Colon (tissue), 2 donors: ENCODE measurements around the gene NHS.
"Not testable (repeated sequence)": the region's sequence is repeated elsewhere in the genome, so short reads cannot be mapped to it uniquely, and the experiment has no call there.

Experiments
- FAIRE-seq: peaks from 2 replicates; lab custom pipeline; 2012; peaks lifted over from hg19 to GRCh38; lab: Jason Lieb, UNC
- donor health status: control.
- donor health status: control.

The NHS gene

DNA sequence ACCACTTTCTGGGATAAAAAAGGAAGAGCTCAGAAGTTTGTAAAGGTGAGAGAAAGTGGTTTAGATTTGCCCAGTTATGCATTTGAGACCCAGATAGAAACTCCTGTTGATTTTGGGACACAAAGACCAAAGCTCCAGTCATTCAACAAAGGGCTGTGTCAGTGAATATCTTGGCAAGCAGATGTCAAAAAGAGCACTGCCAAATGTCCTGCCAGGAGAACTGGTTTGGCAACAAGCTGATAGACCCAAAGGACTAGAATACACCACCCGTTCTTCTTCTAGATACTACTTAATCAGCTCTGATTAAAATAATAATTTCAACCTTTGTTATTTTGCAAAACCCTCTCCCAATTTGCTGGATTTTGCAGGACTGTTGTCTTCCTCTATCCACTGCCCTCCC, 121.4 kb downstream of the NHS start:
- no peak for FAIRE-seq

DNA sequence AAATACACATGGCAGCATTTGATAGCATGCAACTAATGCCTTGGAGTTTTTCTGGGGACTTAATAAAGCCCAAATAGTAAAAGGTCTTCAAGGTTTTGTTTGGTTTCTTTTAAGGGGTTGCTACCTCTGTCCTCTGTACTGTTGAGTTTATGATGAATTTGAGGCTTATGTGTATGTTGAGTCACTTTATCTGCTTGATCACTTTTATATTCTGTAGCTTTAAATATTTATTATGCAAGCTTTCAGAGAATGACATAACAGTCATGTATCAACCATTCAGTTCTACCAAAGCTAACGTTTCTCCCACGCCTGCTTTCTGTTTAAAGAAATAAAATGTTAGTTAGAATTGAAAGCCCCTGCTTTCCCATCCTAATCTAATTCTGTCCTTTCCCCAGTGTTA, 122.2 kb downstream of the NHS start:
- no peak for FAIRE-seq

DNA sequence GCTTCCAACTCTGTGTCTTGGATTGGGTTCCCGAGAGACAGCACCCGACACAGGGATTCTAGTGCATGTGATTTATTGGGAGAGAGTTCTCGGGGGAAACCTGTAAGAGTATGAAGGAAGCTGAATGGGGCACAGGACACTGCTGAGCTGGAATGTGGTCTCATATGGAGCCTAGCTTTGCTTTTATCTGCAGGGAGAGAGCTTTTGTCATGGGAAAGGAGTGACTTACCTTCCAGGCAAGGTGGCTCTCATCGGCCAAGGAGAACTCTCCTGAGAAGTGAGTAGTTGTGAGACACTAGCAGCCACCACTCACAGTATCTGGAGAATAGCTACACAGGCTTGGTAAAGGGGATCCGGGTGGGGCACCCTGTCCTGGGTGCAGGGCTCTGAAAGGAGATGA, 124.5 kb downstream of the NHS start:
- FAIRE-seq = no peak

DNA sequence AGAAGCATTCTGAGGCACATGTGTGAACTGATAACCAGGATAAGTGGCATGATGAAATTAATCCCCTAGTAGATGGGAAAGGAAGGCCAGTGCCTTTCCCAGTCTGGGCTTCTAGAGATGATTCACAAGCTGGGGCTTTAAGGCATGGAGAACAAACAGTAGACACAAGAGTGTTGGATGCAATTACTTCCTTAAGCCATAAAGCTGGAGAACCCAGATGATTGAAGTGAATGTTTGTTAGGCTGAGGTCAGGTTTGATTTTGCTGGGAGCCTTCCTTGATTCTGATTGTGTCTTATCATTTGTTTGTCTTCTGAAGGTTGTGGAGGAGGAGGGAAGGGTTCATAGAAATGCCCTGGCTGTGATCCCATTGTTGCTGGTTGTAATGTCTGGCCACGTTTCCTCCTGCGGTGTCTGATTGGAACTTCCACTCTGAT, 125.2 kb downstream of the NHS start:
- FAIRE-seq = peak; percentile 83

DNA sequence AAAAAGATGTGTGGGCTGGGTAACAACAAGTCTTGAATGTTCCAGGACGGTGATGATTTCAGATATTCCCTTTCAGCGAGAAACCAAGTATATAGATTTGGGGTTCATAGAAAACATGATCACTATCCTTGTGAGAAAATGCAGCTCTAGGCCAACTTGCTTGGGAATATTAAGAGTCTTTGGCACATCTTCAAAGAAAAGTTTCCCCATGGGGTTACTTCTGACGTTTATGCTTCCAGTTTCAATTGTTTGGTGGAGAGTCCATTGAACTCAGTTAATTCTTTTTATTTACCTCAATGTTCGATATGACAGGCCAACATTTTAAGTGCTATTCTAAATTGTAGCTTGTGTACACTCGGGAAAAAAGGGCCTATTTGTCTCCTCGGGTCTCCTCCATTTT, 126.7 kb downstream of the NHS start:
- no peak for FAIRE-seq

DNA sequence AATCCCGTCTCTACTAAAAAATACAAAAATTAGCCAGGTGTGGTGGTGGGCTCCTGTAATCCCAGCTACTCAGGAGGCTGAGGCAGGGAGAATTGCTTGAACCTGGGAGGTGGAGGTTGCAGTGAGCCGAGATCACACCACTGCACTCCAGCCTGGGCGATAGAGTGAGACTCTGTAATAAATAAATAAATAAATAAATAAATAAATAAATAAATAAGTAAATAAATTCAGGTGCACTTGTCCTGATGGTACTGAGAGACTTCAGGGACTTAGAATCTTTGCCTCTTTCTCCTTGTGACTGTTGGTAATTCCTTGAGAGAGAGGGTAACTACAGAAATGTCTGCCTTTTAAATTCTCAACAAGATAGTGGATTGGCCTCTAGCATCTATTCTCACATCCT, 131.4 kb downstream of the NHS start:
- FAIRE-seq = not testable (repeated sequence)

DNA sequence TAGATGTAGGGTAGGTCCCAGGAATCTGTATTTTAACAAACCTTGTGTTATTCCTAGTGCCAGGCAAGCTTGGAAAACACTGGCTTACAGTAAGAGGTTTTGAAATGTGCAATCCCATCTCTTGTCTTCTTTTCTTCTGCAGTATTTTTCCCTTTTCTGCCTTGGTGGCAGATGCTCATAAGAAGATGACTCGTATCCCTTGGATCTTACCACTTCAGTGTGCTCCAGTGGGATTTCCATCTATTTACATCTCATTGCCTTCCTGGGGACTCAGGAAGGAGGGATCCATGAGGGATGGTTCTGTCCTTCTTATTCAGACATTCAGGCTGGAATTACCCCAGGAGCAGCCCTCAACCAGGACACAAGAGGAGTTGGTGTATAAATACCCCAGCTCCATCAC, 136.6 kb downstream of the NHS start:
- FAIRE-seq = no peak

DNA sequence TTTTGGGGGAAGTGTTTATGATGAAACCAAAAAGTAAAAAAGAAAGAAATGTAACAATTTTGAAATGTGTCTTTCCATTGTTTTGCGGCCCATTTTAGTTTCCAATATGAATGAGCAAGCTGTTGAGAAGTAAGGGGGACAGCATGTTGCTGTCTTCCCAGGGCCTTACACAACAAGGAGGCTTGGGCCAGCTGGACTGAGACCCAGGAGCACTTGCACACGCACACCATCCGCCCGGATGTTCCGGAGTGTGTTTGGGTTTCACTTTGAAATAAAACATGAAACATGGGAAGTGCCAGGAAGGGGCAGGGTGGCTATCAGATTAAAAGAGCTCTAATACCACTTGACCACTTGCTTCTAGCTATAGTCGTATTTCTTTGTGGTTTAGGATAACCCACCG, 144.4 kb downstream of the NHS start:
- no peak for FAIRE-seq

DNA sequence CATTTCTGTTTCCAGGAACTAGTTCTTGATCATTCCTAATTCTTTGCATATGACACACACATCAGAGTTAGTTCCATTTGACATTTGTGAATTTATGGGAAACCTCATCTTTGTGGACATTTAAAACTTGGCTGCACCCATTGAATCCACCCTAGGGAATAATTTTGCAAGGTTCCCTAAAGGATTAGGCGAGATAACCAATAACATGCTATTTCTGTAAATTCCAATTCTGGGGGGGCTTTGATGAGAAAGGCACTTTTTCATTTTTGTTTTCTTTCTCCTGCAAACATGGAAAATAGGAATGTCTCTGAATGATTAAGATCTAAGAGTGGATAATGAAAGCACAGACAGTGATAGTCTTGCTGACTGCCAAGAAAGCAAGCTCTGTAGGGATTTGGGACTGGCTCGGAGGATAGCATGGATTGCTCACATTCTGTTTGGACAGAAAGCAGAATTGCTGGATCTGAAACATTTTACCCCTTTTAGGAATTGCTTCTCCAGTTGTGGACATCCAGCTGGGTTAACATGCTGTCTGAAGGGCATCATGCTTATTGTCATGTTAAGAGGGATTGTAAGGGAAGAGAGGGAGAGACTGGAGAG, 145.1 kb downstream of the NHS start:
- peak; percentile 10 for FAIRE-seq

DNA sequence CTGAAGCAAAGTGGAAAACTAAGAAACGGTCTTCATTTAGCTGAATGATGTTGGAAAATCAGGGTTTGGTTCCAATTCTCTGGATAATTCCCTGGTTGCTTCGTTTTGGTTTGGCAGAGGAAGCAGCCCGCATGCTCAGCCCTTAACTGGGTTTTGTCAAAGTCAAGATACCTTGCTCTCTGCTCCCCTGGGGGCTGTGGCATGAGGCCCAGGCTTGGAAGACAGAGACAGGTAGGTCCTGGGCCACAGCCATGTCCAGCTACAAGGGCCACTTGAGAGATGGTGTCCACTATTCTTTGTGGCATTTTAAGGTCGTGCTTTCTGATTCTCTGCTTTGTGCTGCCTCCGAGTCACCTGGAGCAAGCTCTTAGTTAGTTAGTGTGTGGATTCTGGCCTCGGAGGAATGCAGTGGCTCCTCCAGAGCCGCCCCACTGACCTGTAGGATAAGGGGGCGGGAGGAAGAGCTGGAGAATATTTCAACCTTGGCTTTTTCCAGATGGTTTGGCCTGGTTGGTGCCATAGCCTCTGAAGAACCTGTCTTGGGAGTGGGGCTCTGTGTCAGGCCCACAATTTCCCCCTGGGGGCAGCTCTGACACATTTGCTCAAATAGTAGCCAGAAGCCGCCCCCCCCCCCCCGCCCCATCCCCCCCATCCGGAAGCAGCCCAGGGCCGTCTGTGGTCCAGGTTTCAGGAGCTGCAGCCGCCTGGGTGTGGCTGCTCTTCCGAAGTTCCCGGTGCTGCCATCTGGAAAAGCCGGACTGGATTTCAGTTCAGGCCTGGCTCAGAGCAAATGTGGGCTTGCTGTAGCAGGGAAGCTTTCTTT, 147.1 kb downstream of the NHS start:
- no peak for FAIRE-seq

DNA sequence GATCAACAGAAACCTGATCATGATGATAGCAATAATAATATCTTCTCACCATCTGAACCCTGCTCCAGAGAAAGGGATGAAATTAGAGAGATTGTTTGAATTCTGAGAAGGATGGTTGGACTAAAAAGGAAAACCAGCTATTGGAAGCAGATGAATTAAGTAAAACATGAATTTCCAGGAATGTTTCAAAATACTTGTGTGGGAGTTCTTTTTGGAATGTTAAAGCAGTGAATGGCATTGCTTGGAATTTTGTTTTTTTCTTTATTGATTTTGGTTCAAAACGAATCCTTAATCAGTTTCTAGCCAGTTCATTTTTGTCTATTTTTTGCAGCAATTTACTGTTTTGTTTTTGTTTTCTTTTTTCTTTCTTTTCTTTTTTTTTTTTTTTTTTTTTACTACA, 150.3 kb downstream of the NHS start:
- no peak for FAIRE-seq

DNA sequence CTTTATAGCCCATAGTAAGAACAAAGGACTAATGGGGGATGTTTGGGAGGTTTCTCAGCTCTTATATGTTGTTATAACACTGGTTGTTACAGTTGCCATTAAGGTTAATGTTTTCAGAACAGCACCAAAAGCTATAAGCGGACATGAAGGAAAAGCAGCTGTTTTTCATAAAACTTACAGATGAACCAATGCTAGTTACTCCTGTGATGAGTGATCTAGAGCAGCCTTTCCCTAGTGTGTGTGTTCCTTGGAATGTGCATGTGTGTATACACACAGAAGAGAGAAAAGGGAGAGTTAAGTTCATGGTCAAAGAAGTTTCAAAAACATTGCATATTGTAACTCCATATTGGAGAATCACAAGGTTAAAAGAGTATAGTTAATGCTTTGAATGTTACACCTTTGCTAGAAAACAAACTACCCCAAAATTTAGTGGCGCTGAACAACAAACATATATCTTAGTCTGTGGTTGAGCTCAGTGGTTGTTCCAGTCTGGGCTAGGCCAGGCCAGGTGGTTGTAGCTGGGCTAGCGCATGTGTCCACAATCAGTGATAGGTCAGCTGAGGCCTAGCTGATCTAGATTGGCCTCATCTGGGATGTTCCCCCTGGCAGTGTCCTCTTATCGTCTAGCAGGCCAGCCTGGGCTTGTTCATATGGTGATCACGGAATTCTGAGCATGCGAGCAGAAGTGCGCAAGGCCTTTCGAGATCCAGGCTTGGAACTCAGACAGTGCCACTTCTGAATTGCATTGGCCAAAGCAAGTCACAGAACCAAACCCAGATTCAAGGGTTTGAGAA, 151.0 kb downstream of the NHS start:
- FAIRE-seq = no peak

DNA sequence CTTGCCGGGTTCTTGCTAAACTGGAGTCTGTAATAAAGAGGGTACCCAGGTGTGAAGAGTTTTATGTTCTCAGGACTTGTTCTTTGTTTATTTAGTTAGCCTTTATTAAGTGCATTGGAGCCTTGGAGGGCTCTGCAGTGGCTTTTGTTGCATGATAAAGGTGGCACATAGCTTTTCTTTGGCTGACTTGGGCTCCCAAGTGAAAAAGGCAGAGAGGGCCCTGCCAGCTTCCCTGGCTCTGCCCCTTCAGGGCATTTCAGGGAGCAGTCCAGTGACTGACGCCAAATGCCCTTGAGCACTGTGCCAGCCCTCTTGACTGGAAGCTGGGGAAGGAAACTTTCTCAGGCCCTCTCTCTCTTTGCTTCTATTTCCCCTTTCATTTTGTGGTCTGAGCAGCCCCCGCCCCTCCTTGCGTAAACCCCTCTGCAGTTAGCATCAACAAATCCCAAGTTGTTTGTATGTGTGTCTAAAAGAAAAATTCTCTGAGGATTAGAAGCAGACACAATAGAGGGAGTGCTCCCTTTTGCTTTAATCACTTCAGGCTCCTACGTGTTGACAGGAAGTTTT, 152.2 kb downstream of the NHS start:
- FAIRE-seq = no peak

DNA sequence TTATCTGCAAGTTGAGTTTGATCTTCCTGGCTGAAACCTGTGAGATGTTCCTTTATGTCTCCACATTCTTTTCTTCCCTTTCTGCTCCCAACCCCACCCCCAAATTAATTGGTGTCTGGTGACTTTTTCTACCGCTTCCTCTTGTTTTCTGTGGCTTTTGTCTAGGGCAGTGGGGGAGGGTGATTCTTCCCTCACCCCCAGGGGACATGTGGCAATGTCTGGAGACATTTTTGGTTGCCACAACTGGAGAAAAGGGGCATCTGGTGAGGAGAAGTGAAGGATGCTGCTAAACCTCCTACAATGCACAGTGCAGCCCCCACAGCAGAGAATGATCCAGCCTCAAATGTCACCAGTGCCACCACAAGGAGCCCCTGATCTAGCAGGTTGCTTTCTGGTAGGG, 152.9 kb downstream of the NHS start:
- no peak for FAIRE-seq

DNA sequence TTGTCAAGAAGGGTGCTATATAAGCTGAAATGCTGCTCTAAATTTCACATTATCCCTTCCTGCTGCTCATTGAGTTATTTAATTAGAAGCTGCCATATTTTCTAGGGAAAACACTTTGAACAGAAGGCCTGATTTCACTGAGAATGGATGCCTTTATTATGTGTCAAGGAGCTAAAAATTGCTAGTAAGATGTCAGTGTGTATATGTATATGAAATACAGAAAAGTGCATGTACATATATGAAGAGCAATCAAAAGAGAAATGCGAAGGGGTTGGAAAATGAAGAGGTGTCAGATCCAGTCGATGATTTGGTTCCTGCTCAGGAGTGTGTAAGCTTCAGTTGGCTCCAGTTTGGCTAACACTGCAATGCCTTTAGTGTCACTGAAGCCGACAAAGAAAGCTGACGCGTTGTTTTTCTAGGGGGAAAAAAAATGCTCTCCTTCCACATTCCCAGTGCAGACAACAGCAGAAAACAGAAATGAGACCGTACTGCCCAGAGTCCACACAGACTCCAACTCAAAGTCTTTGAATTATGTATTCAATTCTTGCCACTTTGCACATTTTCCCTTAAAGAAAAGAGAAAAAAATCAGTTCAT, 154.2 kb downstream of the NHS start:
- FAIRE-seq = no peak

DNA sequence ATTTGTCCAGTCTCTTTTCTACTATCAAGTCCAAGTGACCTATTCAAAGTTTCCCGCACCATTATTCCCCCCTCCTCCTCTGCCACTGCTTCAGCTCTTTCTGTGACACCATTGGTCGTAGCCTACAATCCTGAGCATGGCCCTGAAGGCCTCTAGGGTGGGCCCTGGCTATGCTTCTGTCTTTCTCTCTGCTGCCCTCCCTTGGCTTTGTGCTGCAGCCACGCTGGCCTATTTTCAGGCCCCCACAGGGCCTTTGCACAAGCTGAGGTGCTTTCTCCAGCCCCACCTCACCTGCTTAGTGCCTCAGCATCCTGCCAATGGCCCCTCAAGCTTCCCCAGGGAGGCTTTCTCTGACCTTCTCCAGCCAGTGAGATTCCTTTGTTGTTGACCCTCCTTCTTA, 156.5 kb downstream of the NHS start:
- no peak for FAIRE-seq

DNA sequence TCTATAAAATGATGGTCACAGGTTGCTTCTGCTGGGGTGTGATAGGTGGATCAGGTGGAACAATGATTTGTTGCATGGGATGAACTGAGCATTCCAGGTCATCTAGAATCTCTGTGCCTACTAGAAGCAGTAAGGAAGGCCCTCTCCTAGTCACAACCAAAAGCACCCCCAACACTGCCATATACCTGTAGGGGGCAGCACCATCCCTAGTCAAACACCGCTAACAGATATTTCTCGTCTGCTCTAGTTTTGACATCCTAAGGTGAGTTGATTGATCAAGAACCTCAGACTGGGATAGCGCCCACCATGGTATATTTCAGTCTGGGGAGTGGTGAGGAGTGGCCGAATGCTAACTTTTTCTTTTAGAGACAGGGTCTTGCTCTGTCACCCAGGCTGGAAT, 160.2 kb downstream of the NHS start:
- FAIRE-seq = no peak

DNA sequence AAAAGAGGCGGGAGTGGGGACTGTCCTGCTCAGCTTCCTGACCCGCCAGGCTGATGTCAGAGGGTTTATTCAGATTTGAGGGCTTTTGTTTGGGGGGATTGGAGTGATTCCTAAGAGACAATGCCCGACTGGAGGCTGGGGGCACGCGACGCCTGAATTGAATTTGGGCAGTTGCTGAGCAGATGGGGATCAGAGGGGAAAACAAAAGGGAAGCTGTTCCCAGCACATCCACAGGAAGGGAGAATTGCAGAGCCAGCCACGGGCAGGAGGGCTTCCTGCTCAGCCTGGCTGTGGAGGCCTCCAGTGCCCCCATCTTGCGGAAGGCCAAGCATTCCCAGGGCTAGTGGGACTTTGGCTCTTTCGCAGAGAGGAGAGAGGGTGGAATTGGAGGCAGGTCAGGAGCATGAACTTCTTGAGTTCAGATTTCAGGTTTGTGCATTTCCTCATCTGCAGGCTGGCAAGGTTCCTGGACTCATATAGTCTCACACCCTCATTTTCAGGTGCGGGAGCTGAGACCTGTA, 162.8 kb downstream of the NHS start:
- no peak for FAIRE-seq

DNA sequence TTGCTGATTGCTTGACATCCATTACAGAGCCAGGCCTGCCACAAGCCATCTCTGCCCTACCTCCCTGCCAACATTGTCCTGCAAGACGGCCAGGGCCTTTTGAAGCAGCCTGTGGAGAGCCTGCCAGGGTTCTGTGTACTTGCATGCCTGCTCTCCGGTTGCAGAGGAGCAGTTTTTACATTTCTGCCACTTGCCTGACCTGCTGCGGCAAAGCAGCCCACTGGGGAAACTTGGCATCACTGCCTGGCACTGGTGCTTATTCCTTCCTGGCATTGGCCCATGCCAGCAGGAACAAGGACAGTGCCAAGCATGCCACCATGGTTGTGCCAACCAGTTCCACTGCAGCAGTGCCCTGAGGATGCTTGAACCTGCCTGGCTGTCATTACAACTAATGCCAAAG, 167.1 kb downstream of the NHS start:
- FAIRE-seq = no peak

DNA sequence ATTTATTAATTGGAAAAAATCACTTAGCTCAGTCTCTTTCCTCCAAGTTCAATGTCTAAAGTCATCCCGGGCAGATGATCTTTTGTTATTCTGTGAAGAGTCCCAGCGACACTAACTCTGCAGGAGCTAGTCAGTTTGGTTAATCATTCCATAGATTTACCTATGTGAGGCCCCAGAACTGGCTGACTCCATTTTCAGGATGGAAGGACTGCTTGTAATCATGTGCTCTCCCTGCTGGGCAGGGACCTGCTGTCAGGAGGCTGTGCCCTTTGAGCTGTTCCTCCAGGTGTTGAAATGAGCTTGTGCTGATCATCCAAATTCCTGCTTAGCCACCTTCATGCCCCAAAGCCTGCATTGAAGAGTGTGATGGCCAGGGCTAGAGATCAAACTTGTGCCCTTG, 169.8 kb downstream of the NHS start:
- no peak for FAIRE-seq

DNA sequence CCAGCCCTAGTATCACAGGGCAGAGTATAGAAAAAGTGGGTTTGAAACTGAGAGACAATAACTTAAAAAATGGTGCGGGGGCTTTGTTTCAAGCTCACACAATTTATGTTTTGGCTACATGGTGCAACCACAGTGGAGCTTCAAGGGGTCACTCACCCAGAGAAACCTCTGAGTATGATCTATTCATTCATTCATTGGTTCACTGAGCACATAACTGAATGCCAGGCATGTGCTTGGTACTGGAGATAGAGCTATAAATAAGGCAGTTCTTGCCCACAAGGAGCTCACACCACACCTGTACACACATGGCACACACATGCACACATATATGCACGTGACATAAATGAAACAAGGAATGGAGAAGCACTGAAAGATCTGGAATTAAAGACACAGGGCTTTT, 171.4 kb downstream of the NHS start:
- no peak for FAIRE-seq

DNA sequence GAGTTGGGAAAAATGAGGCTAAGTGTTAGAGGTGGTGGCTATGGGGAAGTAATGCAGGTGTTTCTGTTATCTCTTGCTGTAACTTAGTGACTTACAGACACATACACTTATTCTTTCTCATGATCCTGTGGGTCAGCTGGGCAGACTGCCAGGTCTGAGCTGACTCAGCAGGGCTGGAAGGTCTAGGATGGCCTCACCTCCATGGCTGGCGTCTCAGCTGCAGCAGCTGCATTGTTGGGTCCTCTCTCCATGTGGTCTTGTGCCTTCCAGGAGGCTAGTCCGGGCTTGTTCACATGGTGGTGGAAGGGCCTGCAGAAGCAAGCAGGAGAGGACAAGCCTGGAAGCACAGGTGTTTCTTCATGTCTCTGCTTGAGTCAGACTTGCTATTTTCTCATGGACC, 172.7 kb downstream of the NHS start:
- FAIRE-seq = no peak
